Esophagus squamous epithelium (tissue), 5 donors: ENCODE data around the gene SERP2. TPM values are rescaled to one million over a fixed set of nuclear protein-coding genes. Genes with fewer than 3 reads are reported as not detected.

Source experiments
- DNase-seq: peaks from one replicate; lab custom pipeline; 2025; lab: John Stamatoyannopoulos, UW
- H3K27ac ChIP-seq, 4 donors: fragments of 200-600 bp; sonication (generic); one replicate each; pipeline ENCODE4 v1.5.1; 2016 to 2019; ENCODE audit warnings: mild to moderate bottlenecking in 1 of 4
- H3K27me3 ChIP-seq, 4 donors: fragments of 200-600 bp; sonication (generic); 1 replicate in 3 of 4; 2 replicates in 1 of 4; pipeline versions ENCODE4 v1.5.1 to v1.6.0; 2017 to 2021; ENCODE audit warnings: antibody characterized with exemption in 1 of 4
- H3K36me3 ChIP-seq, 3 donors: fragments of 200-600 bp; sonication (generic); one replicate each; pipeline ENCODE4 v1.5.1; 2016 to 2019
- H3K4me1 ChIP-seq, 3 donors: fragments of 200-600 bp; sonication (generic); one replicate each; pipeline ENCODE4 v1.5.1; 2017 to 2019
- H3K4me3 ChIP-seq, 4 donors: fragments of 200-600 bp; sonication (generic); 1 replicate in 3 of 4; 2 replicates in 1 of 4; pipeline ENCODE4 v1.5.1; 2016 to 2019; ENCODE audit warnings: mild to moderate bottlenecking in 2 of 4, moderate library complexity in 1 of 4
- H3K9me3 ChIP-seq, 3 donors: fragments of 200-600 bp; sonication (generic); one replicate each; pipeline ENCODE4 v1.5.1; 2016 to 2019
- POLR2A ChIP-seq, 4 donors: fragments of 450-650 bp; IDR thresholded peaks; one replicate each; pipeline ENCODE4 v1.6.1; 2017; ENCODE audit warnings: antibody characterized with exemption in 4 of 4, mild to moderate bottlenecking in 4 of 4, moderate library complexity in 3 of 4
- WGBS, 2 donors: methylation state at CpG; one replicate each; pipeline ENCODE4 v1.1.5; 2018; 5-methylcytosine and 5-hydroxymethylcytosine counted together
- intact Hi-C: fragments of 100-400 bp; cut with DNase I; formaldehyde crosslinking; loops from one replicate; pipeline ENCODE4 v1.15.0; 2022
- total RNA-seq, 4 donors: library from RNA; depleted of rRNA; stranded (reverse); fragments of >200 nt; gene quantifications; one replicate each; pipeline ENCODE4 v1.1.0, GENCODE V29; 2016
- TF ChIP-seq, protein P1 (sequence below), 6 experiments: fragments of 450-650 bp in 4 of 6; fragments of 200-600 bp in 2 of 6; sonication (generic) in 2 of 6; IDR thresholded peaks; one replicate each; pipeline ENCODE4 v1.5.1; 2016 to 2019; ENCODE audit warnings: antibody characterized with exemption in 6 of 6, mild to moderate bottlenecking in 4 of 6, moderate library complexity in 4 of 6
- donor health status: DM: yes; HTN: yes; CAD: no.

The SERP2 gene
- total RNA-seq, 4 donors from 2014 or later = 0.35 to 3.6 (median 1.5) TPM

DNA sequence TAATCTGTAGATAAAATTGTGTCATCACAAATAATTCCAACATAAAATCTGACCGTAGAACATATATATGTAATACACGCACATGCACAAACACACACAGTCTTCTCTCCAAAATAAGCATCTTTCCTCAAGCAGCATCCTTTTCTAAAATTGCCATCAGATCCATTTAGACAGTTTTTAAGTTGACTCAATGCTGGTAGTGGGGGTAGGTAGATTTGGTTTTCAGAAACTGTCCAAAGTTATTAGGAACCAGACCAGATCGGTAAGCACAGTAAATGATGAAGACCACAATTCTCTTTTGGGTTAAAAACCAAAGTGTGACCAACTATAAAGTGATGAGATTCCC lies 64.6 kb downstream of the SERP2 start:
- peaks cover 6 to 44% (median 7%) of the 10 kb centered on the region in 3 donors for H3K4me1 ChIP-seq
- WGBS, 2 donors = 6 to 7% methylated on average over 3 of the region's 3 CpGs
- no peak for DNase-seq
- intact Hi-C loops = loop anchor here (5.0 kb wide), 1 partner anchor 246 kb away; no protein-coding TSS in a partner anchor
- H3K27me3 ChIP-seq = no peaks in the 10 kb centered on the region
- H3K27ac ChIP-seq = no peak overlapping the region
- no peak overlapping the region for H3K4me3 ChIP-seq
- H3K9me3 ChIP-seq = no peaks in the 10 kb centered on the region
- no peak for TF ChIP-seq POLR2A (IDR thresholded peaks at IDR 0.05)
- TF ChIP-seq, protein P1, sequence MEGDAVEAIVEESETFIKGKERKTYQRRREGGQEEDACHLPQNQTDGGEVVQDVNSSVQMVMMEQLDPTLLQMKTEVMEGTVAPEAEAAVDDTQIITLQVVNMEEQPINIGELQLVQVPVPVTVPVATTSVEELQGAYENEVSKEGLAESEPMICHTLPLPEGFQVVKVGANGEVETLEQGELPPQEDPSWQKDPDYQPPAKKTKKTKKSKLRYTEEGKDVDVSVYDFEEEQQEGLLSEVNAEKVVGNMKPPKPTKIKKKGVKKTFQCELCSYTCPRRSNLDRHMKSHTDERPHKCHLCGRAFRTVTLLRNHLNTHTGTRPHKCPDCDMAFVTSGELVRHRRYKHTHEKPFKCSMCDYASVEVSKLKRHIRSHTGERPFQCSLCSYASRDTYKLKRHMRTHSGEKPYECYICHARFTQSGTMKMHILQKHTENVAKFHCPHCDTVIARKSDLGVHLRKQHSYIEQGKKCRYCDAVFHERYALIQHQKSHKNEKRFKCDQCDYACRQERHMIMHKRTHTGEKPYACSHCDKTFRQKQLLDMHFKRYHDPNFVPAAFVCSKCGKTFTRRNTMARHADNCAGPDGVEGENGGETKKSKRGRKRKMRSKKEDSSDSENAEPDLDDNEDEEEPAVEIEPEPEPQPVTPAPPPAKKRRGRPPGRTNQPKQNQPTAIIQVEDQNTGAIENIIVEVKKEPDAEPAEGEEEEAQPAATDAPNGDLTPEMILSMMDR (IDR thresholded peaks at IDR 0.05) = no peak
- peaks cover 0 to 16% (median 5%) of the 10 kb centered on the region in 3 donors for H3K36me3 ChIP-seq

DNA sequence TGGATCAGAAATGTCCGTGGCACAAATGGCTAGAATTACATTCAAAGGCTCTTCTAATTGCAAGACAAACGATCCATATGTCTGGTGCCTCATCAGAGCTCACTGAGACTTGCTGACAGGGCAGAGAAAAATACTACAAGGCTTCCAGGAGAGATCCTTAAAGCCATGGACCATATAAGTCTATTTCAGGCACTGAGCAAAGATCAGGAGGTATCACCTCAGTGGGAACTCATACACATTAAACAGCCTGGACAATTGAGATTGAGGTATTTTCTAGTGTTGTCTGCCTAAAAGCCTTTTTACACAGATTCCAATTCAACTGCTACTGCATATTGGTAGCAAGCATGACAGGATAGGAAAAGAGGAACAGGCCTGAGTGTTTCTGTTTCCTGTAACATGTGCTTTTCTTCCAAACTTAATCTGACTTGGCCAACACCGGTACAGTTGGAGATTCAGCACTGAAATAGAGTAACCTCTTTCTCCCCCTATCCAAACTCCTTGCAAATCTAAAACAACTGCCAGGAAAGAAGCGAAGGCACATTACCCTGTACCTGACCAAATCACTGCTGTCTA lies 65.9 kb downstream of the SERP2 start:
- no peak for DNase-seq
- Histone ChIP-seq H3K4me3 (no peak overlapping the region), H3K27me3 (no peaks in the 10 kb centered on the region), H3K9me3 (no peaks in the 10 kb centered on the region), H3K36me3 (peaks cover 0 to 2% (median under 1%) of the 10 kb centered on the region in 3 donors), H3K27ac (no peak overlapping the region), H3K4me1 (peaks cover 4 to 31% (median 6%) of the 10 kb centered on the region in 3 donors)
- WGBS, 2 donors = 48 to 55% methylated on average over 4 of the region's 4 CpGs
- intact Hi-C loops = loop anchor here (5.0 to 10.0 kb wide), 3 partner anchors 247 to 532 kb away; no protein-coding TSS in a partner anchor
- TF ChIP-seq POLR2A (IDR thresholded peaks at IDR 0.05) = no peak
- TF ChIP-seq, protein P1 (IDR thresholded peaks at IDR 0.05) = no peak

DNA sequence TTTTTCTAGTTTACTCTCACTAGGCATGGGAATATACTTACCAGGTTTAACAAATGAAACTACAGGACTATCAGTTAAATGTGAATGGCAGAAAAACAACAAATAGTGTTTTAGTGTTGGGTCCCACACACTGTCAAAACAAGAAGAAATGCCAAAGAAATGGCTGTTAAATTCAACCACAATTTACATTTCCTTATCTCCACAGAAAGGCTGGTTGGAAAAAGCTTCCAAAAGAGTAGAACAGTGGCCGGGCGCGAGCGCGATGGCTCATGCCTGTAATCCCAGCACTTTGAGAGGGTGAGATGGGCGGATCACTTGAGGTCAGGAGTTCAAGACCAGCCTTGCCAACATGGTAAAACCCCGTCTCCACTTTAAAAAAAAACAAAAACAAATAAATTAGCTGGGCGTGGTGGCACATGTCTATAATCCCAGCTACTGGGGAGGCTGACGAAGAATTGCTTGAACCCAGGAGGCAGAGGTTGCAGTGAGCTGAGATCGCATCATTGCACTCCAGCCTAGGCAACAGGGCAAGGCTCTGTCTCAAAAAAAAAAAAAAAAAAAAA lies 66.5 kb downstream of the SERP2 start:
- H3K4me3 ChIP-seq = no peak overlapping the region
- no peaks in the 10 kb centered on the region for H3K36me3 ChIP-seq
- H3K27ac ChIP-seq = no peak overlapping the region
- H3K27me3 ChIP-seq = no peaks in the 10 kb centered on the region
- no peak for DNase-seq
- 48 to 77% methylated on average over 10 of the region's 10 CpGs for WGBS, 2 donors
- intact Hi-C loops = loop anchor here (5.0 to 10.0 kb wide), 2 partner anchors 395 to 533 kb away; no protein-coding TSS in a partner anchor
- no peak for TF ChIP-seq POLR2A (IDR thresholded peaks at IDR 0.05)
- TF ChIP-seq, protein P1 (IDR thresholded peaks at IDR 0.05) = no peak
- peaks cover 4 to 27% (median 6%) of the 10 kb centered on the region in 3 donors for H3K4me1 ChIP-seq
- no peaks in the 10 kb centered on the region for H3K9me3 ChIP-seq

Other genes with a start within 250 kb of the SERP2 start
- gene TSC22D1, start 202.5 kb downstream of the SERP2 start, total RNA-seq = 100 to 1,000 TPM in 1 of 4 donors, 10 to 100 TPM in 3; 18.8 to 103 (median 35.1) TPM